ENCODE results near the gene EEF1G. TPM values are rescaled to one million over a fixed set of nuclear protein-coding genes. Genes with fewer than 3 reads are reported as not detected.

EEF1G gene
- total RNA-seq, 1 experiment from 2014 or later = 1,119 TPM

- H3K4me3 ChIP-seq (ENCODE audit: low read depth in 2 of 2, low read length in 2 of 2) = no peak overlapping the region
- no peak overlapping the region for H3K27ac ChIP-seq (ENCODE audit: low read length)
- no peak for ATAC-seq
- H3K9me3 ChIP-seq (ENCODE audit: control insufficient read depth, insufficient read depth, low read depth, low read length) = no peaks in the 10 kb centered on the region
- in situ Hi-C loops (cut with HindIII; ENCODE audit: low pct_unique_long_range_greater_than_20kb, low sequenced_read_pairs) = no loop called here
- ChIA-PET CTCF (no interaction called here), POLR2A (no interaction called here)
- intact Hi-C loops (cut with micrococcal nuclease; ENCODE audit: unreplicated experiment) = no loop called here
- DNase-seq (ENCODE audit: low read depth, low spot score) = no peak
- no peaks in the 10 kb centered on the region for H3K27me3 ChIP-seq (ENCODE audit: control insufficient read depth, insufficient read depth, low read length)
- H3K36me3 ChIP-seq (ENCODE audit: control insufficient read depth, insufficient read depth, low read length) = peaks cover 2% of the 10 kb centered on the region
- no TSS peak for BruUV-seq (replicated peaks)
- H3K4me1 ChIP-seq (ENCODE audit: control insufficient read depth, insufficient read depth, low read length) = peaks cover 11% of the 10 kb centered on the region
- TF ChIP-seq, protein P1, sequence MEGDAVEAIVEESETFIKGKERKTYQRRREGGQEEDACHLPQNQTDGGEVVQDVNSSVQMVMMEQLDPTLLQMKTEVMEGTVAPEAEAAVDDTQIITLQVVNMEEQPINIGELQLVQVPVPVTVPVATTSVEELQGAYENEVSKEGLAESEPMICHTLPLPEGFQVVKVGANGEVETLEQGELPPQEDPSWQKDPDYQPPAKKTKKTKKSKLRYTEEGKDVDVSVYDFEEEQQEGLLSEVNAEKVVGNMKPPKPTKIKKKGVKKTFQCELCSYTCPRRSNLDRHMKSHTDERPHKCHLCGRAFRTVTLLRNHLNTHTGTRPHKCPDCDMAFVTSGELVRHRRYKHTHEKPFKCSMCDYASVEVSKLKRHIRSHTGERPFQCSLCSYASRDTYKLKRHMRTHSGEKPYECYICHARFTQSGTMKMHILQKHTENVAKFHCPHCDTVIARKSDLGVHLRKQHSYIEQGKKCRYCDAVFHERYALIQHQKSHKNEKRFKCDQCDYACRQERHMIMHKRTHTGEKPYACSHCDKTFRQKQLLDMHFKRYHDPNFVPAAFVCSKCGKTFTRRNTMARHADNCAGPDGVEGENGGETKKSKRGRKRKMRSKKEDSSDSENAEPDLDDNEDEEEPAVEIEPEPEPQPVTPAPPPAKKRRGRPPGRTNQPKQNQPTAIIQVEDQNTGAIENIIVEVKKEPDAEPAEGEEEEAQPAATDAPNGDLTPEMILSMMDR (IDR thresholded peaks at IDR 0.05) = no peak
- TF ChIP-seq TCF7L2 (IDR thresholded peaks at IDR 0.05; ENCODE audit: low read depth, low read length) (no peak), POLR2AphosphoS5 (IDR thresholded peaks at IDR 0.05; ENCODE audit: low read depth, low read length) (no peak), REST (IDR thresholded peaks at IDR 0.05; ENCODE audit: insufficient read depth in 1 of 2, low read depth in 2 of 2, low read length in 1 of 2) (no peak), SIN3A (IDR thresholded peaks at IDR 0.05; ENCODE audit: borderline replicate concordance, insufficient read depth, low read depth, low read length) (no peak)
These were observed 31.8 kb upstream of the EEF1G start for GRCh38 chr11:62605467-62605866.

- Histone ChIP-seq H3K4me1 (ENCODE audit: control insufficient read depth, insufficient read depth, low read length) (peaks cover 19% of the 10 kb centered on the region), H3K9me3 (ENCODE audit: control insufficient read depth, insufficient read depth, low read depth, low read length) (no peaks in the 10 kb centered on the region), H3K27me3 (ENCODE audit: control insufficient read depth, insufficient read depth, low read length) (no peaks in the 10 kb centered on the region), H3K36me3 (ENCODE audit: control insufficient read depth, insufficient read depth, low read length) (peaks cover 11% of the 10 kb centered on the region), H3K27ac (ENCODE audit: low read length) (no peak overlapping the region), H3K4me3 (ENCODE audit: low read depth in 2 of 2, low read length in 2 of 2) (no peak overlapping the region)
- ChIA-PET CTCF (no interaction called here), POLR2A (no interaction called here)
- TF ChIP-seq SIN3A (IDR thresholded peaks at IDR 0.05; ENCODE audit: borderline replicate concordance, insufficient read depth, low read depth, low read length) (no peak), TCF7L2 (IDR thresholded peaks at IDR 0.05; ENCODE audit: low read depth, low read length) (no peak), REST (IDR thresholded peaks at IDR 0.05; ENCODE audit: insufficient read depth in 1 of 2, low read depth in 2 of 2, low read length in 1 of 2) (no peak), POLR2AphosphoS5 (IDR thresholded peaks at IDR 0.05; ENCODE audit: low read depth, low read length) (no peak)
- TF ChIP-seq, protein P1 (IDR thresholded peaks at IDR 0.05) = no peak
- in situ Hi-C loops (cut with HindIII; ENCODE audit: low pct_unique_long_range_greater_than_20kb, low sequenced_read_pairs) (no loop called here), intact Hi-C loops (cut with micrococcal nuclease; ENCODE audit: unreplicated experiment) (no loop called here)
- DNase-seq (ENCODE audit: low read depth, low spot score) (no peak), ATAC-seq (no peak)
- no TSS peak for BruUV-seq (replicated peaks)
These were observed 30.9 kb upstream of the EEF1G start for GRCh38 chr11:62604460-62605120.
